ENCODE results near the gene GIGYF1. TPM values are rescaled to one million over a fixed set of nuclear protein-coding genes. Genes with fewer than 3 reads are reported as not detected.
"Not testable (repeated sequence)": the region's sequence is repeated elsewhere in the genome, so short reads cannot be mapped to it uniquely, and the experiment has no call there.

GIGYF1 gene
- polyA plus RNA-seq, 1 experiment = 7.6 TPM

- Histone ChIP-seq H3K4me3 (ENCODE audit: low read depth, low read length) (no peak overlapping the region), H3K36me3 (ENCODE audit: control insufficient read depth, insufficient read depth, low read length) (no peaks in the 10 kb centered on the region), H3K27me3 (ENCODE audit: control insufficient read depth, insufficient read depth, low read length) (peaks cover 12% of the 10 kb centered on the region)
- ChIA-PET CTCF (interaction anchor here (0.6 to 1.2 kb wide), 4 partner anchors 13 to 70 kb away, joined by 3 to 4 read pairs (median 4); no protein-coding TSS in a partner anchor), POLR2A (no interaction called here)
- no peak for TF ChIP-seq CTCF (IDR thresholded peaks at IDR 0.05; ENCODE audit: insufficient read depth, low read depth, low read length)
- DNase-seq (ENCODE audit: low read depth) = no peak
Measured at GRCh38 chr7:100731937-100732636, 38.0 kb upstream of the GIGYF1 start.

GRCh38 chr7:100730136-100730800 lies 36.2 kb upstream of the GIGYF1 start:
- no peak for TF ChIP-seq CTCF (IDR thresholded peaks at IDR 0.05; ENCODE audit: insufficient read depth, low read depth, low read length)
- ChIA-PET POLR2A (no interaction called here), CTCF (interaction anchor here (0.6 to 1.7 kb wide), 4 partner anchors 34 to 122 kb away, joined by 3 to 6 read pairs (median 3); partner anchors contain the start of gene SLC12A9)

GRCh38 chr7:100728196-100728595 lies 34.1 kb upstream of the GIGYF1 start:
- ChIA-PET CTCF (interaction anchor here (0.6 to 4.3 kb wide), 4 partner anchors 37 to 124 kb away, joined by 3 to 23 read pairs (median 5); partner anchors contain the start of gene SLC12A9), POLR2A (no interaction called here)
- Histone ChIP-seq H3K36me3 (ENCODE audit: control insufficient read depth, insufficient read depth, low read length) (no peaks in the 10 kb centered on the region), H3K27me3 (ENCODE audit: control insufficient read depth, insufficient read depth, low read length) (peaks cover 21% of the 10 kb centered on the region), H3K4me3 (ENCODE audit: low read depth, low read length) (no peak overlapping the region)
- DNase-seq (ENCODE audit: low read depth) = no peak
- no peak for TF ChIP-seq CTCF (IDR thresholded peaks at IDR 0.05; ENCODE audit: insufficient read depth, low read depth, low read length)

More at GRCh38 chr7:100730136-100730800, 36.2 kb upstream of the GIGYF1 start:
- H3K36me3 ChIP-seq (ENCODE audit: control insufficient read depth, insufficient read depth, low read length) = no peaks in the 10 kb centered on the region
- no peak for DNase-seq (ENCODE audit: low read depth)
- peaks cover 12% of the 10 kb centered on the region for H3K27me3 ChIP-seq (ENCODE audit: control insufficient read depth, insufficient read depth, low read length)
- no peak overlapping the region for H3K4me3 ChIP-seq (ENCODE audit: low read depth, low read length)

- CTCF ChIA-PET = interaction anchor here (0.6 to 4.3 kb wide), 5 partner anchors 21 to 100 kb away, joined by 3 to 27 read pairs (median 11); partner anchors contain the start of genes EPHB4 and POP7
- peaks cover 27% of the 10 kb centered on the region for H3K27me3 ChIP-seq (ENCODE audit: control insufficient read depth, insufficient read depth, low read length)
- no peak for TF ChIP-seq CTCF (IDR thresholded peaks at IDR 0.05; ENCODE audit: insufficient read depth, low read depth, low read length)
- peak; percentile 92 for DNase-seq (ENCODE audit: low read depth)
- POLR2A ChIA-PET = interaction anchor here (0.7 kb wide), 1 partner anchor 63 kb away, joined by 3 read pairs; no protein-coding TSS in a partner anchor
- H3K4me3 ChIP-seq (ENCODE audit: low read depth, low read length) = no peak overlapping the region
- no peaks in the 10 kb centered on the region for H3K36me3 ChIP-seq (ENCODE audit: control insufficient read depth, insufficient read depth, low read length)
Measured at GRCh38 chr7:100726996-100727761, 33.1 kb upstream of the GIGYF1 start.

GRCh38 chr7:100724364-100724763 lies 30.3 kb upstream of the GIGYF1 start:
- CTCF ChIA-PET = interaction anchor here (1.7 to 4.2 kb wide), 3 partner anchors 19 to 162 kb away, joined by 6 to 27 read pairs (median 22); partner anchors contain the start of genes POP7 and SLC12A9
- POLR2A ChIA-PET; DNase-seq (ENCODE audit: low read depth); H3K36me3 ChIP-seq (ENCODE audit: control insufficient read depth, insufficient read depth, low read length); H3K4me3 ChIP-seq (ENCODE audit: low read depth, low read length): not testable (repeated sequence)
- peaks cover 32% of the 10 kb centered on the region for H3K27me3 ChIP-seq (ENCODE audit: control insufficient read depth, insufficient read depth, low read length)

Data from BJ (cell line).